ENCODE measurements around the gene POT1. TPM values are rescaled to one million over a fixed set of nuclear protein-coding genes. Genes with fewer than 3 reads are reported as not detected.

Gene POT1
- total RNA-seq, 3 donors from 2014 or later = 12.1 to 13.9 (median 13.7) TPM

- intact Hi-C loops (cut with DNase I, micrococcal nuclease) = no loop called here
- Histone ChIP-seq H3K4me1 (ENCODE audit: low read depth) (no peaks in the 10 kb centered on the region), H3K9me3 (no peaks in the 10 kb centered on the region), H3K36me3 (ENCODE audit: low read depth) (no peaks in the 10 kb centered on the region), H3K4me3 (no peak overlapping the region)
- DNase-seq (no peak), ATAC-seq (no peak)
- no peak for TF ChIP-seq CTCF (IDR thresholded peaks at IDR 0.05)
Measured at GRCh38 chr7:124811341-124811740, 118.3 kb downstream of the POT1 start.

- ATAC-seq (no peak), DNase-seq (no peak)
- no peaks in the 10 kb centered on the region for H3K4me1 ChIP-seq (ENCODE audit: low read depth)
- no peaks in the 10 kb centered on the region for H3K36me3 ChIP-seq (ENCODE audit: low read depth)
- H3K9me3 ChIP-seq = no peaks in the 10 kb centered on the region
- H3K4me3 ChIP-seq = no peak overlapping the region
- TF ChIP-seq CTCF (IDR thresholded peaks at IDR 0.05) = no peak
- intact Hi-C loops (cut with DNase I, micrococcal nuclease) = no loop called here
Measured at GRCh38 chr7:124810605-124811004, 119.0 kb downstream of the POT1 start.

GRCh38 chr7:124808206-124808605 lies 121.4 kb downstream of the POT1 start:
- H3K4me3 ChIP-seq = no peak overlapping the region
- ATAC-seq (no peak), DNase-seq (no peak)
- H3K4me1 ChIP-seq (ENCODE audit: low read depth) = no peaks in the 10 kb centered on the region
- no peaks in the 10 kb centered on the region for H3K36me3 ChIP-seq (ENCODE audit: low read depth)
- no peak for TF ChIP-seq CTCF (IDR thresholded peaks at IDR 0.05)
- intact Hi-C loops (cut with DNase I, micrococcal nuclease) = no loop called here
- H3K9me3 ChIP-seq = no peaks in the 10 kb centered on the region

GRCh38 chr7:124801330-124801895 lies 128.2 kb downstream of the POT1 start:
- H3K36me3 ChIP-seq (ENCODE audit: low read depth) = no peaks in the 10 kb centered on the region
- no peaks in the 10 kb centered on the region for H3K9me3 ChIP-seq
- no peak for TF ChIP-seq CTCF (IDR thresholded peaks at IDR 0.05)
- no peak for ATAC-seq
- no peaks in the 10 kb centered on the region for H3K4me1 ChIP-seq (ENCODE audit: low read depth)
- H3K4me3 ChIP-seq = no peak overlapping the region
- DNase-seq = no peak
- intact Hi-C loops (cut with DNase I, micrococcal nuclease) = no loop called here

GRCh38 chr7:124800386-124800785 lies 129.2 kb downstream of the POT1 start:
- ATAC-seq = no peak
- Histone ChIP-seq H3K36me3 (ENCODE audit: low read depth) (no peaks in the 10 kb centered on the region), H3K9me3 (no peaks in the 10 kb centered on the region), H3K4me1 (ENCODE audit: low read depth) (no peaks in the 10 kb centered on the region), H3K4me3 (no peak overlapping the region)
- TF ChIP-seq CTCF (IDR thresholded peaks at IDR 0.05) = no peak
- intact Hi-C loops (cut with DNase I, micrococcal nuclease) = no loop called here
- DNase-seq = no peak

- no peaks in the 10 kb centered on the region for H3K4me1 ChIP-seq (ENCODE audit: low read depth)
- TF ChIP-seq CTCF (IDR thresholded peaks at IDR 0.05) = no peak
- no peak for ATAC-seq
- intact Hi-C loops (cut with DNase I, micrococcal nuclease) = no loop called here
- DNase-seq = no peak
- no peak overlapping the region for H3K4me3 ChIP-seq
- no peaks in the 10 kb centered on the region for H3K36me3 ChIP-seq (ENCODE audit: low read depth)
- no peaks in the 10 kb centered on the region for H3K9me3 ChIP-seq
Measured at GRCh38 chr7:124799448-124799847, 130.2 kb downstream of the POT1 start.

All from mucosa of descending colon (tissue), 3 donors.